Fibroblast of pulmonary artery (primary cell): ENCODE results near the gene ATP8B1.
"Not testable (repeated sequence)": the region's sequence is repeated elsewhere in the genome, so short reads cannot be mapped to it uniquely, and the experiment has no call there.

Source experiments
- DNase-seq: peaks from one replicate; pipeline ENCODE4 v3.0.0-alpha.2; 2010; ENCODE audit warnings: low read depth
- H3K4me3 ChIP-seq: replicated peaks from 2 replicates; pipeline ENCODE4 v1.5.1; 2011; ENCODE audit warnings: low read depth, mild to moderate bottlenecking, control low read depth, low read length, moderate library complexity
- TF ChIP-seq, protein P1 (sequence below): IDR thresholded peaks from 2 replicates; pipeline ENCODE4 v1.5.1; 2011; ENCODE audit warnings: mild to moderate bottlenecking, control low read depth, low read length, inconsistent platforms; ENCODE audit errors: missing control alignments

ATP8B1 gene

DNA sequence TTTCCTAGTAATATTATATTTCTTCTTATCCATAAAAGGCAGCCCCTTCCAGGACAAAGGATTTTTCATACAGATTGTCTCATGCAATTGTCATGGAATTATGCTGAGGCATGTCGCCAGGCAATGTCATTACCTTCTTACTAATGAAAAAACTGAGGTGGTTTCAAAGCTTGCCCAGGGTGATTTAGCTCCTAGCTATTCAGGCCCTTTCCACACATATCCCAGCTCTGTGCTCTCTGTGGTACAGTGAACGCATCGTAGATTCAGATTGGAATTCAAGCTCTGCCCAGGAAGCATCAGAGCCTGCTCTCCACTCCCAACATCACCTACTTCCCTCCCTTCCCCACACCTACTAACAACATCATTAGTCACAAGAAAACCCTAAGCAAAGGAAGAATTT lies 60.1 kb downstream of the ATP8B1 start:
- DNase-seq = peak; percentile 63
- TF ChIP-seq, protein P1, sequence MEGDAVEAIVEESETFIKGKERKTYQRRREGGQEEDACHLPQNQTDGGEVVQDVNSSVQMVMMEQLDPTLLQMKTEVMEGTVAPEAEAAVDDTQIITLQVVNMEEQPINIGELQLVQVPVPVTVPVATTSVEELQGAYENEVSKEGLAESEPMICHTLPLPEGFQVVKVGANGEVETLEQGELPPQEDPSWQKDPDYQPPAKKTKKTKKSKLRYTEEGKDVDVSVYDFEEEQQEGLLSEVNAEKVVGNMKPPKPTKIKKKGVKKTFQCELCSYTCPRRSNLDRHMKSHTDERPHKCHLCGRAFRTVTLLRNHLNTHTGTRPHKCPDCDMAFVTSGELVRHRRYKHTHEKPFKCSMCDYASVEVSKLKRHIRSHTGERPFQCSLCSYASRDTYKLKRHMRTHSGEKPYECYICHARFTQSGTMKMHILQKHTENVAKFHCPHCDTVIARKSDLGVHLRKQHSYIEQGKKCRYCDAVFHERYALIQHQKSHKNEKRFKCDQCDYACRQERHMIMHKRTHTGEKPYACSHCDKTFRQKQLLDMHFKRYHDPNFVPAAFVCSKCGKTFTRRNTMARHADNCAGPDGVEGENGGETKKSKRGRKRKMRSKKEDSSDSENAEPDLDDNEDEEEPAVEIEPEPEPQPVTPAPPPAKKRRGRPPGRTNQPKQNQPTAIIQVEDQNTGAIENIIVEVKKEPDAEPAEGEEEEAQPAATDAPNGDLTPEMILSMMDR = no peak
- no peak overlapping the region for H3K4me3 ChIP-seq

- H3K4me3 ChIP-seq = no peak overlapping the region
- TF ChIP-seq, protein P1 = no peak
- peak; percentile 22 for DNase-seq
Measured at GRCh38 chr18:57741273-57741672, 61.8 kb downstream of the ATP8B1 start.

DNA sequence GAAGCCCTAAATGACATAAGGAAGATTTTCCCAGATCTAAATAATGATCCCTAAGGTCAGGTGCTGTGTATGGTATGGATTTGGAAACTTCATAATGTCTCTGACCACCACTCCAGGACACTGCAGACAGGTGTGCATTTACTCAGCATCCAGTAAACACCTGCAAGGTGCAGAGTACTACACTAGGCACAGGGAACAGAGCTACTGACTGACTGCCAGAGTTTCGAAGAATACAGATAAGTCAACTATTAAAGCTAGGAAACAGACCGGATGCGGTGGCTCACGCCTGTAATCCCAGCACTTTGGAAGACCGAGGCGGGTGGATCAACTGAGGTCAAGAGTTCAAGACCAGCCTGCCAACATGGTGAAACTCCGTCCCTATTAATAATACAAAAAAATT lies 65.0 kb downstream of the ATP8B1 start:
- TF ChIP-seq, protein P1 = no peak
- no peak overlapping the region for H3K4me3 ChIP-seq
- no peak for DNase-seq

DNA sequence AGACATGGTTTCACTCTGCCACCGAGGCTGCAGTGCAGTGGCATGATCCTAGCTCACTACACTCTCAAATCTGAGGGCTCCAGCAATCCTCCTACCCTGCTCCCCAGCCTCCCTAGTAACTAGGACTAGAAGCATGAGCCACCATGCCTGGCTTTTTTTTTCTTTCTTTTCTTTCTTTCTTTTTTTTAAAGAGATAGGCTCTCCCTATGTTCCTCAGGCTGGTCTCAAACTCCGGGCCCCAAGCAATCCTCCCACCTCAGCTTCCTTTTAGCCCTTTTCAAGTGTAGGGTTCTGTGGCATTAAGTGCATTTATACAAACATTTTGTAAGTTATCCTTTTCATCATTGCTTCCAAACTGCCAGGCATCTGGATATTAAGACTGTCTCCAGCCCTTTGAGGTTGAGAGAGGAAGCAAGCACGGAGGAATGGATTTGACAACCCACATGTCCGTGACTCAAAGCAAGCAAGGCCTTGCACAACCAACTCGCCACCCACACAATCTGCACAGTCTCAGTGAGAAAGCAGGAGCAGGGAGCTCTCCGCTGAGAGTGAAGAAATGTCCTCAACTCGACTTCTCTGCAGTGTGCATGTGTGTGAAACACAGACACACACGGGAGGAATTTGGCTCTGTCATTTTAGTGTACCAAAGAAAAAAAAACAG lies 65.6 kb downstream of the ATP8B1 start:
- peak; percentile 98 for DNase-seq
- H3K4me3 ChIP-seq = peak overlapping the region; percentile 31
- TF ChIP-seq, protein P1 = no peak

GRCh38 chr18:57735042-57735441 lies 68.1 kb downstream of the ATP8B1 start:
- not testable (repeated sequence) for H3K4me3 ChIP-seq, DNase-seq

GRCh38 chr18:57733861-57734260 lies 69.3 kb downstream of the ATP8B1 start:
- no peak for DNase-seq
- H3K4me3 ChIP-seq = no peak overlapping the region
- TF ChIP-seq, protein P1 = no peak

DNA sequence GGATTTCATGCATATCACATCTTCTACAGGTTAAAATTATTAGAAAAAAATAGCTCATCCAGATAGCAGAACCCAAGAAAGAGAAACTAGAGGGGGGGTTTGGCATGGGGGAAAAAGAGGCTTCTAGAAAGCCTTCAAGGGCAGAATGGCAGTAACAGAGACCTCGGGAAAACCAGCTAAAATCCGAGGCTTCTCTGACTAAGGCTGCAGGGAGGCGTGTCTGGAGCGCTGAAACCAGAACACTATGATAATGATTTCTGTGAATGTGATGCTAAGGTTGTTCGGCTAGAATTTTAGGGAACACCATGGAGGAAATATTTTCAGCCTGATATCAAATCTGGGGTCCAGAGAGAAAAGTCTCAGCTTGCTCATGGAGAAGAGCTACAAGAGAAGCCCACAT lies 73.0 kb downstream of the ATP8B1 start:
- no peak overlapping the region for H3K4me3 ChIP-seq
- DNase-seq = no peak
- TF ChIP-seq, protein P1 = no peak
